ENCODE measurements around the gene COL15A1. TPM values are rescaled to one million over a fixed set of nuclear protein-coding genes. Genes with fewer than 3 reads are reported as not detected.
"Not testable (repeated sequence)": the region's sequence is repeated elsewhere in the genome, so short reads cannot be mapped to it uniquely, and the experiment has no call there.

Gene COL15A1
- total and polyA plus RNA-seq, 10 donors: 0.33 to 9.3 (median 2.1) TPM

DNA sequence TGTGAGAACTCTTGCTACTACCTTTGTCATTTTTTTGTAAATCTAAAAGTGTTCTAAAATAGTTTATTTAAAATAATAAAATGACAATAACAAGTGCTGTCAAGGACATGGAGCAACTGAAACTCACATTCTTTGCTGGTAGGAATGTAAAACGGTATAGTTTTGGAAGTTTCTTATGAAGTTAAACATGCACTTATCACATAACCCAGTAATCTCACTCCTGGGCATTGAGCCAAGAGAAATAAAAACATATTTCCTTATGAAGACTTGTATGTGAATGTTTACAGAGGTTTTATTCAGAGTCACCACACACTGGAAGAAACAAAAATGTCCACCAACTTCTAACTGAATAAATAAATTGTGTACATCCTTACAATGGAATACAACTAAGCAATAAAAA lies 46.0 kb upstream of the COL15A1 start:
- Histone ChIP-seq H3K27me3 (replicated peaks in 1 of 7) (peaks cover 0 to 4% (median 0%) of the 10 kb centered on the region in 7 donors), H3K4me3 (no peak overlapping the region), H3K36me3 (no peaks in the 10 kb centered on the region), H3K27ac (no peak overlapping the region), H3K9me3 (peaks cover 0 to 17% (median 14%) of the 10 kb centered on the region in 8 donors), H3K4me1 (peaks cover 0 to 14% (median 5%) of the 10 kb centered on the region in 6 donors)
- TF ChIP-seq, protein P1, sequence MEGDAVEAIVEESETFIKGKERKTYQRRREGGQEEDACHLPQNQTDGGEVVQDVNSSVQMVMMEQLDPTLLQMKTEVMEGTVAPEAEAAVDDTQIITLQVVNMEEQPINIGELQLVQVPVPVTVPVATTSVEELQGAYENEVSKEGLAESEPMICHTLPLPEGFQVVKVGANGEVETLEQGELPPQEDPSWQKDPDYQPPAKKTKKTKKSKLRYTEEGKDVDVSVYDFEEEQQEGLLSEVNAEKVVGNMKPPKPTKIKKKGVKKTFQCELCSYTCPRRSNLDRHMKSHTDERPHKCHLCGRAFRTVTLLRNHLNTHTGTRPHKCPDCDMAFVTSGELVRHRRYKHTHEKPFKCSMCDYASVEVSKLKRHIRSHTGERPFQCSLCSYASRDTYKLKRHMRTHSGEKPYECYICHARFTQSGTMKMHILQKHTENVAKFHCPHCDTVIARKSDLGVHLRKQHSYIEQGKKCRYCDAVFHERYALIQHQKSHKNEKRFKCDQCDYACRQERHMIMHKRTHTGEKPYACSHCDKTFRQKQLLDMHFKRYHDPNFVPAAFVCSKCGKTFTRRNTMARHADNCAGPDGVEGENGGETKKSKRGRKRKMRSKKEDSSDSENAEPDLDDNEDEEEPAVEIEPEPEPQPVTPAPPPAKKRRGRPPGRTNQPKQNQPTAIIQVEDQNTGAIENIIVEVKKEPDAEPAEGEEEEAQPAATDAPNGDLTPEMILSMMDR (IDR thresholded peaks at IDR 0.05 in 8 of 11, conservative IDR thresholded peaks at IDR 0.05 in 3 of 11): no peak
- TF ChIP-seq POLR2A (IDR thresholded peaks at IDR 0.05) (no peak), POLR2AphosphoS5 (IDR thresholded peaks at IDR 0.05) (no peak)
- intact Hi-C loops (cut with DNase I; ENCODE audit: low total_unique reads): no loop called here
- WGBS, 5 donors: 55 to 74% (median 63%) methylated on average over 1 of the region's 1 CpG
- no peak for DNase-seq

DNA sequence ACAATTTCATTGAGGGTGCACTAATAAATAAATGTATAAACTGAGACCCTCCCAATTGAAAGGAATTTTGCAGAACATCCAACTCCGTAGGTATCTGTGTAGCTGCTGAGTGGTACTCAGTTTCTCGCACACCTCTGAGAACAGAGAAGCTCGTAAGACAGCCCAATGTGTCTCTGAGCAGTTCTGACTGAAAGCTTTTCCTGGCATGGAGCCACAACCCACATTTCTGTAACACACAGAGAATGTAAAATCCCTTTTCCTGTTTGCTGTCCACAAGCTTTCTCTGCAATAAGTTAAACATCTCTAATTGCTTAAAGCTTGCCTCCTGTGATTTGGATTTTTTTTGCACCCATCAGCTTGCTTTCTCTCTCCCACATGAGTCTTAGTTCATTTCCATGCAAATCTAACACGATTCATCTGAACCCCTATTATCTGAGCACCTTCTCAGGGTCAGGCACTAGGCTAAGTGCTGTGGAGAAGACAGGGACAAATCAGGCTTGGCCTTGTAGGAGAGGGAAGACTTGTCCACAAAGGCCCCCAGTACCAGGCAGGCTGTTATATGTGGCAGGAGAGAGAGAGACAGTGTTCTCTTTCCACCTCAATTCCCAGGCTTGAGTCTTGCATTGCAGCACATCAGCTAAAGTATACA lies 44.2 kb upstream of the COL15A1 start:
- Histone ChIP-seq H3K27me3 (replicated peaks in 1 of 7) (peaks cover 0 to 16% (median 0%) of the 10 kb centered on the region in 7 donors), H3K4me3 (no peak overlapping the region), H3K4me1 (peaks cover 0 to 13% (median 5%) of the 10 kb centered on the region in 6 donors), H3K36me3 (no peaks in the 10 kb centered on the region), H3K27ac (no peak overlapping the region), H3K9me3 (peaks cover 0 to 17% (median 14%) of the 10 kb centered on the region in 8 donors)
- DNase-seq: no peak
- 16 to 39% (median 25%) methylated on average over 4 of the region's 4 CpGs for WGBS, 5 donors
- intact Hi-C loops (cut with DNase I; ENCODE audit: low total_unique reads): no loop called here
- TF ChIP-seq POLR2AphosphoS5 (IDR thresholded peaks at IDR 0.05): no peak
- no peak for TF ChIP-seq POLR2A (IDR thresholded peaks at IDR 0.05)
- TF ChIP-seq, protein P1 (IDR thresholded peaks at IDR 0.05 in 8 of 11, conservative IDR thresholded peaks at IDR 0.05 in 3 of 11): no peak

DNA sequence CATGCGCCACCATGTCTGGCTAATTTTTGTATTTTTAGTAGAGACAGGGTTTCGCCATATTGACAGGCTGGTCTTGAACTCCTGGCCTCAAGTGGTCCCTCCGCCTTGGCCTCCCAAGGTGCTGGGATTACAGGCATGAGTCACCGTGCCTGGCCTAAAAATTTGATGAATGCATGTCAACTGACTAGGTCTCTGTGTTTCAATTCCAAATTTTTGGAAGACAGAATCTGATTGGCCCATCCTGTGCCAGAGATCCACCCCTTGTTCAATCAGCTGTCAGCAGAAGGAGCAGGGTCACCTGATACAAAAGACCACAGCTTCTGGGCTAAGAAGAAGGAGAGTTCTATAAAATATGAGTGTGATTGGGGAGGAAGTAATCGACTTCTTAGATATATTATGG lies 43.5 kb upstream of the COL15A1 start:
- intact Hi-C loops (cut with DNase I; ENCODE audit: low total_unique reads): no loop called here
- TF ChIP-seq POLR2A (IDR thresholded peaks at IDR 0.05) (no peak), POLR2AphosphoS5 (IDR thresholded peaks at IDR 0.05) (no peak)
- TF ChIP-seq, protein P1 (IDR thresholded peaks at IDR 0.05 in 8 of 11, conservative IDR thresholded peaks at IDR 0.05 in 3 of 11): no peak
- no peak overlapping the region for H3K4me3 ChIP-seq

DNA sequence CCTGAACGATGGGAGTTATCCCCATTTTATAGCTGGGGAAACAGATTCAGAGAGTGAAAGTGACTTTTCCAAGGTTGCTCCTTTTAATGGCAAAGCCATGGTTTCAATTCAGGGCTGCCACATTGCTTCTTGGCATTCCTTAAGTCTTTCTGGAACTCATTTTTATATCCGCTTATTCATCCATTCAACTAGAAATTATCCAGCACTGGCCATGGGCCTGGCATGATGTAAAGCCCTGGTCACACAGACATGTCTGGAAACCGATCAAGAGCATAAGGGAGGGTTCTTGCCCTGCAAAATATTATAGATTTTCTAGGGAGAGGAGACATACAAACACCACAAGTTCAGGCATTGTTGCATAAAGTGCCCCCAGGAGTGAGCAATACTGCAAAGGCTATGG lies 43.0 kb upstream of the COL15A1 start:
- intact Hi-C loops (cut with DNase I; ENCODE audit: low total_unique reads): no loop called here
- Histone ChIP-seq H3K4me3 (no peak overlapping the region), H3K27me3 (replicated peaks in 1 of 7) (peaks cover 0 to 16% (median 0%) of the 10 kb centered on the region in 7 donors), H3K4me1 (peaks cover 0 to 13% (median 5%) of the 10 kb centered on the region in 6 donors), H3K9me3 (peaks cover 0 to 17% (median 14%) of the 10 kb centered on the region in 8 donors), H3K36me3 (no peaks in the 10 kb centered on the region), H3K27ac (no peak overlapping the region)
- no peak for DNase-seq
- TF ChIP-seq POLR2A (IDR thresholded peaks at IDR 0.05): no peak
- TF ChIP-seq POLR2AphosphoS5 (IDR thresholded peaks at IDR 0.05): no peak
- TF ChIP-seq, protein P1 (IDR thresholded peaks at IDR 0.05 in 8 of 11, conservative IDR thresholded peaks at IDR 0.05 in 3 of 11): no peak
- WGBS, 5 donors: 79 to 94% (median 84%) methylated on average over 3 of the region's 3 CpGs

More for the DNA sequence above, 43.5 kb upstream of the COL15A1 start:
- Histone ChIP-seq H3K9me3 (peaks cover 0 to 17% (median 14%) of the 10 kb centered on the region in 8 donors), H3K36me3 (no peaks in the 10 kb centered on the region), H3K4me1 (peaks cover 0 to 13% (median 5%) of the 10 kb centered on the region in 6 donors), H3K27ac (no peak overlapping the region), H3K27me3 (replicated peaks in 1 of 7) (peaks cover 0 to 16% (median 0%) of the 10 kb centered on the region in 7 donors)
- WGBS, 5 donors: 80 to 95% (median 88%) methylated on average over 5 of the region's 5 CpGs
- no peak for DNase-seq

DNA sequence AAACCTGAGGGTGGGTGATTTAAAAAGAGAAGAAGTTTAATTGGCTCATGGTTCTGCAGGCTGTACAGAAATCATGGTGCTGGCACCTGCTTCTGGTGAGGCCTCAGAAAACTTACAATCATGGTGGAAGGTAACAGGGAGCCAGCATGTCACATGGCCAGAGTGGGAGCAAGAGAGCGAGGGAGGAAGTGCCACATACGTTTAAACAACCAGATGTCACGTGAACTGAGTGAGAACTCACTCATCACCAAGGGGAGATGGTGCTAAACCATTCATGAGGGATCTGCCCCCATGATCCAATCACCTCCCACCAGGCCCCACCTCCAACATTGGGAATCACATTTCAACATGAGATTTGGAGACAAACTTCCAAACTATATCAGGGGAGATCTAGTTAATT lies 41.9 kb upstream of the COL15A1 start:
- 47 to 75% (median 63%) methylated on average over 3 of the region's 3 CpGs for WGBS, 5 donors
- H3K9me3 ChIP-seq: peaks cover 0 to 12% (median 7%) of the 10 kb centered on the region in 8 donors
- H3K27ac ChIP-seq; intact Hi-C loops (cut with DNase I; ENCODE audit: low total_unique reads); DNase-seq; H3K4me3 ChIP-seq; H3K36me3 ChIP-seq: not testable (repeated sequence)
- peaks cover 0 to 16% (median 0%) of the 10 kb centered on the region in 7 donors for H3K27me3 ChIP-seq (replicated peaks in 1 of 7)
- peaks cover 0 to 15% (median 6%) of the 10 kb centered on the region in 6 donors for H3K4me1 ChIP-seq

All from spleen (tissue), 11 donors.